A549 (cell line): Measurements from ENCODE around the gene DVL2. TPM values are rescaled to one million over a fixed set of nuclear protein-coding genes. Genes with fewer than 3 reads are reported as not detected.
A peak's percentile ranks its signal among the peaks of the same experiment; 100 is the strongest.
"Not testable (repeated sequence)": the region's sequence is repeated elsewhere in the genome, so short reads cannot be mapped to it uniquely, and the experiment has no call there.

Experiments
- ATAC-seq, 2 experiments: fragments of 200-7000 bp in 1 of 2; fragments of >200 bp in 1 of 2; cut with Nextera tagmentation in 1 of 2; cut with Tn5 transposase in 1 of 2; 3 replicates each; pipeline versions ENCODE4 v1.8.0 to v1.9.1; 2018 to 2020; ENCODE audit warnings: mild to moderate bottlenecking in 1 of 2, moderate library complexity in 1 of 2
- CTCF ChIA-PET: fragments of 300-600 bp; sonication (Branson Sonifier 250); formaldehyde crosslinking; extraction: SDS; loops from one replicate; lab custom pipeline; 2021; ENCODE audit warnings: antibody characterized with exemption, inconsistent platforms; lab: Yijun Ruan, JAX
- POLR2A ChIA-PET: fragments of 350-600 bp; formaldehyde crosslinking; extraction: SDS; loops from one replicate; lab custom pipeline; 2021; ENCODE audit warnings: antibody characterized with exemption, inconsistent platforms; lab: Yijun Ruan, JAX
- DNase-seq, 2 experiments: peaks; one replicate each; pipeline versions ENCODE4 v3.0.0 to v3.0.0-alpha.2; 2011 to 2016; ENCODE audit warnings: low read depth in 1 of 2, low spot score in 1 of 2
- FAIRE-seq: peaks from 2 replicates; lab custom pipeline; 2011; peaks lifted over from hg19 to GRCh38; lab: Jason Lieb, UNC
- H3K27ac ChIP-seq, 2 experiments: fragments of >200 bp; sonication (Bioruptor Twin); formaldehyde crosslinking; 3 replicates each; pipeline ENCODE4 v1.5.1; 2016 to 2017
- H3K4me1 ChIP-seq: fragments of >200 bp; sonication (Bioruptor Twin); formaldehyde crosslinking; 3 replicates; pipeline ENCODE4 v1.6.1; 2016
- H3K4me2 ChIP-seq: fragments of >200 bp; sonication (Bioruptor Twin); formaldehyde crosslinking; 3 replicates; pipeline ENCODE4 v1.6.1; 2016
- H3K4me3 ChIP-seq: fragments of >200 bp; sonication (Bioruptor Twin); formaldehyde crosslinking; 3 replicates; pipeline ENCODE4 v1.5.1; 2016
- H3K9me3 ChIP-seq: fragments of >200 bp; sonication (Bioruptor Twin); formaldehyde crosslinking; 3 replicates; pipeline ENCODE4 v1.6.1; 2016
- BCL3 ChIP-seq: fragments of >200 bp; sonication (Bioruptor Twin); formaldehyde crosslinking; IDR thresholded peaks from 3 replicates; pipeline ENCODE4 v1.6.1; 2016
- BHLHE40 ChIP-seq: IDR thresholded peaks from 2 replicates; pipeline ENCODE4 v1.6.1; 2012; ENCODE audit warnings: low read depth, low read length, inconsistent platforms
- CBX2 ChIP-seq: fragments of 200-600 bp; sonication (generic); IDR thresholded peaks from 2 replicates; pipeline ENCODE4 v1.6.1; 2016; ENCODE audit warnings: low read depth, mild to moderate bottlenecking, borderline replicate concordance
- CBX8 ChIP-seq: fragments of 200-600 bp; sonication (generic); IDR thresholded peaks from 2 replicates; pipeline ENCODE4 v1.6.1; 2016
- CHD4 ChIP-seq: fragments of 200-600 bp; sonication (generic); IDR thresholded peaks from 2 replicates; pipeline ENCODE4 v1.6.1; 2016; ENCODE audit warnings: antibody characterized with exemption, mild to moderate bottlenecking, borderline replicate concordance
- E2F6 ChIP-seq: IDR thresholded peaks from 2 replicates; pipeline ENCODE4 v1.6.1; 2012; ENCODE audit warnings: low read depth, borderline replicate concordance
- EHMT2 ChIP-seq: fragments of 200-600 bp; sonication (generic); IDR thresholded peaks from 2 replicates; pipeline ENCODE4 v1.6.1; 2016; ENCODE audit warnings: antibody characterized with exemption, low read depth, mild to moderate bottlenecking, moderate library complexity
- GATA3 ChIP-seq: IDR thresholded peaks from 2 replicates; pipeline ENCODE4 v1.6.1; 2012; ENCODE audit warnings: borderline replicate concordance
- HDAC2 ChIP-seq: fragments of 200-600 bp; sonication (generic); IDR thresholded peaks from 2 replicates; pipeline ENCODE4 v1.6.1; 2016
- HEYL ChIP-seq: fragments of 250-450 bp; sonication (Bioruptor Pico); IDR thresholded peaks from 2 replicates; pipeline ENCODE4 v1.8.0; 2021; ENCODE audit warnings: mild to moderate bottlenecking, moderate library complexity
- HOXB5 ChIP-seq: fragments of 250-450 bp; sonication (Bioruptor Pico); IDR thresholded peaks from 2 replicates; pipeline ENCODE4 v1.5.0; 2020; ENCODE audit warnings: mild to moderate bottlenecking, moderate library complexity
- JUNB ChIP-seq: fragments of >200 bp; sonication (Bioruptor Twin); formaldehyde crosslinking; IDR thresholded peaks from 2 replicates; pipeline ENCODE4 v1.6.1; 2016
- KDM5A ChIP-seq: fragments of 200-600 bp; sonication (generic); IDR thresholded peaks from 2 replicates; pipeline ENCODE4 v1.6.1; 2016; ENCODE audit warnings: antibody characterized with exemption, mild to moderate bottlenecking
- MAFK ChIP-seq: fragments of 450-650 bp; IDR thresholded peaks from 2 replicates; pipeline ENCODE4 v1.6.1; 2014; ENCODE audit not compliant: partially characterized antibody
- NFE2L2 ChIP-seq: fragments of 150-350 bp; conservative IDR thresholded peaks from 2 replicates; pipeline ENCODE4 v1.6.1; 2014; ENCODE audit warnings: low read length
- PHF8 ChIP-seq: fragments of 200-600 bp; sonication (generic); IDR thresholded peaks from 2 replicates; pipeline ENCODE4 v1.6.1; 2016; ENCODE audit warnings: low read depth, mild to moderate bottlenecking, antibody characterized with exemption, moderate library complexity, borderline replicate concordance
- POLR2A ChIP-seq: IDR thresholded peaks from 2 replicates; pipeline ENCODE4 v1.6.1; 2012; ENCODE audit warnings: mild to moderate bottlenecking, low read length
- RAD21 ChIP-seq, 2 experiments: fragments of >200 bp in 1 of 2; sonication (Bioruptor Twin) in 1 of 2; formaldehyde crosslinking in 1 of 2; IDR thresholded peaks in 1 of 2; conservative IDR thresholded peaks in 1 of 2; 2 replicates in 1 of 2; 3 replicates in 1 of 2; pipeline ENCODE4 v1.6.1; 2012 to 2018; ENCODE audit warnings: inconsistent platforms in 1 of 2
- RARB ChIP-seq: fragments of 250-450 bp; sonication (Bioruptor Pico); IDR thresholded peaks from 2 replicates; pipeline ENCODE4 v1.8.0; 2021; ENCODE audit warnings: mild to moderate bottlenecking, moderate library complexity
- RCOR1 ChIP-seq: fragments of 150-350 bp; IDR thresholded peaks from 2 replicates; pipeline ENCODE4 v1.6.1; 2014; ENCODE audit warnings: antibody characterized with exemption, low read length, low read depth
- RNF2 ChIP-seq: fragments of 200-600 bp; sonication (generic); IDR thresholded peaks from 2 replicates; pipeline ENCODE4 v1.6.1; 2016; ENCODE audit warnings: low read depth, mild to moderate bottlenecking, antibody characterized with exemption, moderate library complexity, borderline replicate concordance
- TP53 ChIP-seq: fragments of 250-450 bp; sonication (Bioruptor Pico); IDR thresholded peaks from 2 replicates; pipeline ENCODE4 v1.5.0; 2021; ENCODE audit warnings: mild to moderate bottlenecking, moderate library complexity
- USF2 ChIP-seq: fragments of 450-650 bp; IDR thresholded peaks from 2 replicates; pipeline ENCODE4 v1.6.1; 2014; ENCODE audit warnings: antibody characterized with exemption
- ZC3H11A ChIP-seq: fragments of 450-650 bp; IDR thresholded peaks from 2 replicates; pipeline ENCODE4 v1.6.1; 2014; ENCODE audit warnings: antibody characterized with exemption, mild to moderate bottlenecking
- ZNF302 ChIP-seq: fragments of 250-450 bp; sonication (Bioruptor Pico); IDR thresholded peaks from 2 replicates; pipeline ENCODE4 v1.9.0; 2021; ENCODE audit warnings: inconsistent platforms, mild to moderate bottlenecking, moderate library complexity
- ZSCAN20 ChIP-seq: fragments of 250-450 bp; sonication (Bioruptor Pico); IDR thresholded peaks from 2 replicates; pipeline ENCODE4 v1.8.0; 2022; ENCODE audit warnings: mild to moderate bottlenecking, moderate library complexity
- WGBS: methylation state at CpG from one replicate; pipeline ENCODE4 v1.1.6; 2017; ENCODE audit errors: missing lambda C conversion rate; 5-methylcytosine and 5-hydroxymethylcytosine counted together
- polyA plus RNA-seq, 4 experiments: library from polyadenylated mRNA; depleted of rRNA in 3 of 4; stranded (reverse); fragments of >200 nt; fragmentation: RNase III in 1 of 4; extraction: RNeasy Plus Mini Kit Qiagen cat#74134 plus additional on column Dnase treatment in 1 of 4; gene quantifications; 2 replicates in 3 of 4; 3 replicates in 1 of 4; pipeline ENCODE4 v1.2.3, GENCODE V29; 2011 to 2017
- TF ChIP-seq, protein P1 (sequence below): fragments of >200 bp; sonication (Bioruptor Twin); formaldehyde crosslinking; IDR thresholded peaks from 2 replicates; pipeline ENCODE4 v1.6.1; 2016
- TF ChIP-seq, protein P2 (sequence below): IDR thresholded peaks from 2 replicates; pipeline ENCODE4 v1.6.1; 2012

The DVL2 gene
- polyA plus RNA-seq, 2 of the 4 experiments (the other 2 are of a cell fraction) = 5.7 to 40.4 TPM

DNA sequence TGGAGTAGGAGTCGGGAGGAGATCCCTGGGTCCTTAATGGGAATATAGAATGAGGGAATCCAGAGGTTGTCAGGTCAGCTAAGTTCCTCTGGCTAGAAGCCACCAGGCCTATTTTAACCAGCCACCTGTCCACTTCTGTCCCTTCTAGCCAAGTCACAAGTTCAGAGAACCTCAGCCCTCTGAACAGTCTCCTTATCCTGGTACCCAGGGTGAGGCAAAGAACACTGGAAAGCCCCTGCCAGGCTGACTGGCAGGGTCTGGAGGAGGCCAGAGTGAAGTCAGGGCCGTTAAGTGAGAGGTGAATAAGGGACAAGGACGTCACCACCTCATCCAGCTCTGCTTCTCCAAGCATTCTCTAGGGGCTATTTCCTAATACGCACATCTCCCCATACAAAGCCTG lies 14.5 kb upstream of the DVL2 start (continued):
- no peak for TF ChIP-seq BCL3
- TF ChIP-seq KDM5A = no peak
- TF ChIP-seq CBX2 = no peak
- no peak for TF ChIP-seq USF2
- TF ChIP-seq, all 56 proteins: peak for 0

GRCh38 chr17:7246779-7247178 lies 12.5 kb upstream of the DVL2 start:
- no peaks in the 10 kb centered on the region for H3K9me3 ChIP-seq
- ATAC-seq (no peak), FAIRE-seq (no peak), DNase-seq (no peak)
- WGBS = 87% methylated on average over 5 of the region's 5 CpGs
- TF ChIP-seq, protein P1, sequence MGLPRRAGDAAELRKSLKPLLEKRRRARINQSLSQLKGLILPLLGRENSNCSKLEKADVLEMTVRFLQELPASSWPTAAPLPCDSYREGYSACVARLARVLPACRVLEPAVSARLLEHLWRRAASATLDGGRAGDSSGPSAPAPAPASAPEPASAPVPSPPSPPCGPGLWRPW = no peak
- TF ChIP-seq CBX8 (no peak), ZSCAN20 (CRISPR knock-in tag) (no peak), GATA3 (no peak), RAD21 (conservative IDR thresholded peaks at IDR 0.05 in 1 of 2, IDR thresholded peaks at IDR 0.05 in 1 of 2) (no peak), HOXB5 (CRISPR knock-in tag) (no peak), JUNB (no peak), E2F6 (no peak), RNF2 (no peak), TP53 (CRISPR knock-in tag) (no peak), EHMT2 (no peak), HDAC2 (no peak), PHF8 (no peak)
- H3K4me3 ChIP-seq = no peak overlapping the region
- no peak overlapping the region for H3K4me2 ChIP-seq
- peaks cover 23% of the 10 kb centered on the region for H3K4me1 ChIP-seq
- ChIA-PET CTCF (interaction anchor here (1.0 to 7.5 kb wide), 3 partner anchors 10 to 50 kb away, joined by 3 to 66 read pairs (median 5); no protein-coding TSS in a partner anchor), POLR2A (no interaction called here)
- no peak overlapping the region for H3K27ac ChIP-seq

- not testable (repeated sequence) for H3K9me3 ChIP-seq, H3K4me3 ChIP-seq, FAIRE-seq, DNase-seq, ATAC-seq
- CTCF ChIA-PET = interaction anchor here (1.3 to 17.3 kb wide), 4 partner anchors 22 to 53 kb away, joined by 4 to 169 read pairs (median 35); partner anchors contain the start of genes ACADVL and DLG4
- POLR2A ChIA-PET = interaction anchor here (2.9 kb wide), 1 partner anchor 7 kb away, joined by 15 read pairs; the partner anchor contains the start of genes CTDNEP1 and ELP5
- H3K4me2 ChIP-seq = peak overlapping the region; percentile 97; the same call in 2 of the 3 replicates
- WGBS = 81% methylated on average over 10 of the region's 10 CpGs
- H3K4me1 ChIP-seq = peaks cover 24% of the 10 kb centered on the region
- peak overlapping the region in 1 of 2 experiments; percentile 96; a peak in 1 of 6 replicates for H3K27ac ChIP-seq
These were observed 9.5 kb upstream of the DVL2 start for GRCh38 chr17:7243838-7244237.

DNA sequence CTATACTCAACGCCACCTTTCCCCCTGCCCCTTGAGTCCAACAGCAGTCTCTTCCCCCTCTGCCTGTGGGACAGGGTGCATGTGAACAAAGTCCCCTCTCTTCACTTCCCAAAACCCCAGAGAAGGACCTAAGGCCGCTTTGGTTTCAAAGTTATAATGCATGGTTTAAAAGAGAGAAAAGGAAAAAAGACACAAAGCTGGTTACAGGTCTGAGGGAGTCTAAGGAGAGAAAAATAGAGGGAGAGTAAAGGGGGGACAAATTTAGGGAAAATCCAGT lies 9.1 kb upstream of the DVL2 start:
- FAIRE-seq (no peak), DNase-seq (no peak), ATAC-seq (no peak)
- Histone ChIP-seq H3K4me3 (peak overlapping the region; percentile 86), H3K4me1 (peaks cover 22% of the 10 kb centered on the region), H3K27ac (peak overlapping the region; percentile 96 to 99), H3K4me2 (peak overlapping the region; percentile 97), H3K9me3 (no peaks in the 10 kb centered on the region)
- WGBS = 54% methylated on average over 2 of the region's 2 CpGs
- no peak for TF ChIP-seq MAFK
- no peak for TF ChIP-seq CHD4
- TF ChIP-seq RARB (CRISPR knock-in tag) = no peak
- TF ChIP-seq, protein P2, sequence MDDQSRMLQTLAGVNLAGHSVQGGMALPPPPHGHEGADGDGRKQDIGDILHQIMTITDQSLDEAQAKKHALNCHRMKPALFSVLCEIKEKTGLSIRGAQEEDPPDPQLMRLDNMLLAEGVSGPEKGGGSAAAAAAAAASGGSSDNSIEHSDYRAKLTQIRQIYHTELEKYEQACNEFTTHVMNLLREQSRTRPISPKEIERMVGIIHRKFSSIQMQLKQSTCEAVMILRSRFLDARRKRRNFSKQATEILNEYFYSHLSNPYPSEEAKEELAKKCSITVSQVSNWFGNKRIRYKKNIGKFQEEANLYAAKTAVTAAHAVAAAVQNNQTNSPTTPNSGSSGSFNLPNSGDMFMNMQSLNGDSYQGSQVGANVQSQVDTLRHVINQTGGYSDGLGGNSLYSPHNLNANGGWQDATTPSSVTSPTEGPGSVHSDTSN = no peak
- TF ChIP-seq NFE2L2 = no peak
- no peak for TF ChIP-seq E2F6
- TF ChIP-seq ZNF302 (CRISPR knock-in tag) = no peak
- TF ChIP-seq HEYL (CRISPR knock-in tag) = no peak
- TF ChIP-seq RCOR1 = no peak
- no peak for TF ChIP-seq HOXB5 (CRISPR knock-in tag)
- TF ChIP-seq POLR2A = no peak
- TF ChIP-seq ZC3H11A = no peak
- no peak for TF ChIP-seq BHLHE40
- ChIA-PET POLR2A (interaction anchor here (1.3 to 2.9 kb wide), 5 partner anchors 8 to 198 kb away, joined by 3 to 15 read pairs (median 6); partner anchors contain the start of genes ACADVL, CTDNEP1, DLG4 and DVL2), CTCF (interaction anchor here (1.1 to 17.3 kb wide), 6 partner anchors 21 to 198 kb away, joined by 3 to 169 read pairs (median 4); partner anchors contain the start of genes ACADVL and DLG4)
